ENCODE measurements around the gene PBXIP1. TPM values are rescaled to one million over a fixed set of nuclear protein-coding genes. Genes with fewer than 3 reads are reported as not detected.

Gene PBXIP1
- total and polyA plus RNA-seq, 2 of the 13 experiments (the other 11 are each of a cell fraction or from before 2014, with no cell fraction given), result 16.3 to 31.9 TPM

DNA sequence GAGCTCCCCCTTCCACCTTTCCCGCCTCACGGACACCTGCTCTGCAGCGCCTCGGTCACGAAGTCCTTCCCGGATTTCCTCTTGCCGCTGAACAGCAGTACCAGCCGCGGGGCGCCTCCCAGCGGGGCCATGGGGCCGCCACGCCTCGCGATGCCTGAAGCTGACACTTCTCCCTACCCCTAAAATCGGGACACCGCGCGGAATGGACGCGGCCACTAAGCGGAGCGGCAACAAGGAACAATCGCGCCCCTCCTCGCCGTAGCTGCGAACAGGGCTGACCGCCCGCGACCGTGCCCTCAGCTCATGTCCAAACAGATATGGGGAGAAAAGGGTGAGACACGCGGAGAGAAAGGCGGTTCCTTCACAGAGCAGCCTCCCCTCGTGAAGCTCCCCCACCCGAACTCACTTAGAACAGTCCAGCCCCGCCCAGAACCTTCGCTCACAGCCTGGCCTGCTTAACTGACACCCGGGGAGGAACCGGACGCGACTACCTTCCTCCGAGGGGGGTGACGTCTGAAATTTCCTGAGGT is 19.3 kb downstream of the PBXIP1 start, which contains the start of gene PMVK (continued):
- TF ChIP-seq, protein P1, sequence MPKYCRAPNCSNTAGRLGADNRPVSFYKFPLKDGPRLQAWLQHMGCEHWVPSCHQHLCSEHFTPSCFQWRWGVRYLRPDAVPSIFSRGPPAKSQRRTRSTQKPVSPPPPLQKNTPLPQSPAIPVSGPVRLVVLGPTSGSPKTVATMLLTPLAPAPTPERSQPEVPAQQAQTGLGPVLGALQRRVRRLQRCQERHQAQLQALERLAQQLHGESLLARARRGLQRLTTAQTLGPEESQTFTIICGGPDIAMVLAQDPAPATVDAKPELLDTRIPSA (CRISPR knock-in tag; IDR thresholded peaks at IDR 0.05; ENCODE audit: borderline replicate concordance), result peak; percentile 99
- TF ChIP-seq SNAPC2 (CRISPR knock-in tag; IDR thresholded peaks at IDR 0.05) (peak; percentile 98), SRSF9 (IDR thresholded peaks at IDR 0.05; ENCODE audit: borderline replicate concordance, insufficient read depth, low read depth, low read length, poor library complexity, severe bottlenecking) (no peak), ZNF350 (CRISPR knock-in tag; IDR thresholded peaks at IDR 0.05; ENCODE audit: borderline replicate concordance, low read depth) (peak; percentile 66; the same call in 1 of the 2 replicates), RORA (CRISPR knock-in tag; IDR thresholded peaks at IDR 0.05) (no peak), ZEB1 (IDR thresholded peaks at IDR 0.05; ENCODE audit: insufficient replicate concordance, low read depth) (peak; percentile 43), ZFP62 (CRISPR knock-in tag; IDR thresholded peaks at IDR 0.05) (no peak; the same call in 1 of the 2 replicates), ZKSCAN8 (CRISPR knock-in tag; IDR thresholded peaks at IDR 0.05; ENCODE audit: borderline replicate concordance) (peak; percentile 90; the same call in 1 of the 2 replicates), ZNF83 (CRISPR knock-in tag; IDR thresholded peaks at IDR 0.05; ENCODE audit: borderline replicate concordance) (peak; percentile 60), ZNF292 (CRISPR knock-in tag; IDR thresholded peaks at IDR 0.05; ENCODE audit: borderline replicate concordance, low read depth) (peak; percentile 91; the same call in 1 of the 2 replicates), ZNF720 (CRISPR knock-in tag; IDR thresholded peaks at IDR 0.05) (0 out of 2 replicates have a peak, but pooled peaks have one; percentile 57), ZBTB8A (CRISPR knock-in tag; IDR thresholded peaks at IDR 0.05; ENCODE audit: borderline replicate concordance, low read depth) (peak; percentile 97; the same call in 1 of the 2 replicates), SP2 (CRISPR knock-in tag; IDR thresholded peaks at IDR 0.05) (0 out of 2 replicates have a peak, but pooled peaks have one; percentile 40), FOXO1 (CRISPR knock-in tag; IDR thresholded peaks at IDR 0.05) (peak; percentile 87), FOXK2 (IDR thresholded peaks at IDR 0.05) (peak; percentile 97), ZNF383 (CRISPR knock-in tag; IDR thresholded peaks at IDR 0.05; ENCODE audit: borderline replicate concordance) (0 out of 2 replicates have a peak, but pooled peaks have one; percentile 78), PCBP2 (optimal IDR thresholded peaks at IDR 0.05; ENCODE audit: low read depth, low read length, poor library complexity, severe bottlenecking) (no peak), ZNF496 (CRISPR knock-in tag; IDR thresholded peaks at IDR 0.05; ENCODE audit: insufficient replicate concordance) (peak; percentile 58), TOE1 (CRISPR knock-in tag; IDR thresholded peaks at IDR 0.05) (peak; percentile 72; the same call in 1 of the 2 replicates)
- TF ChIP-seq, protein P2, sequence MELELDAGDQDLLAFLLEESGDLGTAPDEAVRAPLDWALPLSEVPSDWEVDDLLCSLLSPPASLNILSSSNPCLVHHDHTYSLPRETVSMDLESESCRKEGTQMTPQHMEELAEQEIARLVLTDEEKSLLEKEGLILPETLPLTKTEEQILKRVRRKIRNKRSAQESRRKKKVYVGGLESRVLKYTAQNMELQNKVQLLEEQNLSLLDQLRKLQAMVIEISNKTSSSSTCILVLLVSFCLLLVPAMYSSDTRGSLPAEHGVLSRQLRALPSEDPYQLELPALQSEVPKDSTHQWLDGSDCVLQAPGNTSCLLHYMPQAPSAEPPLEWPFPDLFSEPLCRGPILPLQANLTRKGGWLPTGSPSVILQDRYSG (CRISPR knock-in tag; IDR thresholded peaks at IDR 0.05), result peak; percentile 90; the same call in 1 of the 2 replicates
- TF ChIP-seq, protein P3, sequence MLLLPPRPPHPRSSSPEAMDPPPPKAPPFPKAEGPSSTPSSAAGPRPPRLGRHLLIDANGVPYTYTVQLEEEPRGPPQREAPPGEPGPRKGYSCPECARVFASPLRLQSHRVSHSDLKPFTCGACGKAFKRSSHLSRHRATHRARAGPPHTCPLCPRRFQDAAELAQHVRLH (CRISPR knock-in tag; IDR thresholded peaks at IDR 0.05; ENCODE audit: borderline replicate concordance, low read depth), result peak; percentile 99
- TF ChIP-seq, protein P4, sequence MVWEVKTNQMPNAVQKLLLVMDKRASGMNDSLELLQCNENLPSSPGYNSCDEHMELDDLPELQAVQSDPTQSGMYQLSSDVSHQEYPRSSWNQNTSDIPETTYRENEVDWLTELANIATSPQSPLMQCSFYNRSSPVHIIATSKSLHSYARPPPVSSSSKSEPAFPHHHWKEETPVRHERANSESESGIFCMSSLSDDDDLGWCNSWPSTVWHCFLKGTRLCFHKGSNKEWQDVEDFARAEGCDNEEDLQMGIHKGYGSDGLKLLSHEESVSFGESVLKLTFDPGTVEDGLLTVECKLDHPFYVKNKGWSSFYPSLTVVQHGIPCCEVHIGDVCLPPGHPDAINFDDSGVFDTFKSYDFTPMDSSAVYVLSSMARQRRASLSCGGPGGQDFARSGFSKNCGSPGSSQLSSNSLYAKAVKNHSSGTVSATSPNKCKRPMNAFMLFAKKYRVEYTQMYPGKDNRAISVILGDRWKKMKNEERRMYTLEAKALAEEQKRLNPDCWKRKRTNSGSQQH (CRISPR knock-in tag; IDR thresholded peaks at IDR 0.05; ENCODE audit: low read depth), result peak; percentile 84; the same call in 1 of the 2 replicates
- TF ChIP-seq, protein P5, sequence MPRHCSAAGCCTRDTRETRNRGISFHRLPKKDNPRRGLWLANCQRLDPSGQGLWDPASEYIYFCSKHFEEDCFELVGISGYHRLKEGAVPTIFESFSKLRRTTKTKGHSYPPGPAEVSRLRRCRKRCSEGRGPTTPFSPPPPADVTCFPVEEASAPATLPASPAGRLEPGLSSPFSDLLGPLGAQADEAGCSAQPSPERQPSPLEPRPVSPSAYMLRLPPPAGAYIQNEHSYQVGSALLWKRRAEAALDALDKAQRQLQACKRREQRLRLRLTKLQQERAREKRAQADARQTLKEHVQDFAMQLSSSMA (CRISPR knock-in tag; IDR thresholded peaks at IDR 0.05), result peak; percentile 98; the same call in 1 of the 2 replicates
- TF ChIP-seq, protein P6, sequence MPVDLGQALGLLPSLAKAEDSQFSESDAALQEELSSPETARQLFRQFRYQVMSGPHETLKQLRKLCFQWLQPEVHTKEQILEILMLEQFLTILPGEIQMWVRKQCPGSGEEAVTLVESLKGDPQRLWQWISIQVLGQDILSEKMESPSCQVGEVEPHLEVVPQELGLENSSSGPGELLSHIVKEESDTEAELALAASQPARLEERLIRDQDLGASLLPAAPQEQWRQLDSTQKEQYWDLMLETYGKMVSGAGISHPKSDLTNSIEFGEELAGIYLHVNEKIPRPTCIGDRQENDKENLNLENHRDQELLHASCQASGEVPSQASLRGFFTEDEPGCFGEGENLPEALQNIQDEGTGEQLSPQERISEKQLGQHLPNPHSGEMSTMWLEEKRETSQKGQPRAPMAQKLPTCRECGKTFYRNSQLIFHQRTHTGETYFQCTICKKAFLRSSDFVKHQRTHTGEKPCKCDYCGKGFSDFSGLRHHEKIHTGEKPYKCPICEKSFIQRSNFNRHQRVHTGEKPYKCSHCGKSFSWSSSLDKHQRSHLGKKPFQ (CRISPR knock-in tag; IDR thresholded peaks at IDR 0.05; ENCODE audit: insufficient replicate concordance), result peak; percentile 96
